Peyer's patch (tissue), 4 donors: ENCODE data around the gene ZNF750.

Experiments used
- POLR2A ChIP-seq, 2 donors: fragments of 450-650 bp; IDR thresholded peaks; one replicate each; pipeline ENCODE4 v1.5.1; 2017; ENCODE audit warnings: antibody characterized with exemption in 2 of 2, mild to moderate bottlenecking in 2 of 2, moderate library complexity in 2 of 2
- TF ChIP-seq, protein P1 (sequence below), 6 experiments: fragments of 450-650 bp in 4 of 6; fragments of 200-600 bp in 2 of 6; sonication (generic) in 1 of 6; IDR thresholded peaks; one replicate each; pipeline ENCODE4 v1.5.1; 2017 to 2019; ENCODE audit warnings: antibody characterized with exemption in 6 of 6, mild to moderate bottlenecking in 3 of 6, moderate library complexity in 1 of 6

DNA sequence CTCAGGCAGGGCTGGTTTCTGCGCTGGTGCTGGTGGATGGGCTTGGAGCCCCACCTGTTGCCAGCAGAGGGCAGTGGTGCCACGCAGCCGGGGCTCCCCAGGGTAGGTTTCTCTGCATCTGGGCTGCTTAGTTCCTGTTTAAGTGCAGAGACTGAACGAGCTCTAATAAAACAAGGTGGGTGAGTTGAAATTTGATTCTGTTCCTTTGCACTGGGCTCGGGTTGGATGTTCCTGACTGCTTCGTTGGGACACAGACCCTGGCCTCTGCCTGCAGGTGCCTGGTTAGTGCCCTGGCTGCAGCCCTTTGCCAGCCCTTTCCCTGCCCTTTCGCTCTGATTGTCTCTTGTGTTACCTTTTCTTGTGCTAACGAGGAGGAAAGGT, 57.9 kb downstream of the ZNF750 start:
- no peak for TF ChIP-seq POLR2A (IDR thresholded peaks at IDR 0.05)
- TF ChIP-seq, protein P1, sequence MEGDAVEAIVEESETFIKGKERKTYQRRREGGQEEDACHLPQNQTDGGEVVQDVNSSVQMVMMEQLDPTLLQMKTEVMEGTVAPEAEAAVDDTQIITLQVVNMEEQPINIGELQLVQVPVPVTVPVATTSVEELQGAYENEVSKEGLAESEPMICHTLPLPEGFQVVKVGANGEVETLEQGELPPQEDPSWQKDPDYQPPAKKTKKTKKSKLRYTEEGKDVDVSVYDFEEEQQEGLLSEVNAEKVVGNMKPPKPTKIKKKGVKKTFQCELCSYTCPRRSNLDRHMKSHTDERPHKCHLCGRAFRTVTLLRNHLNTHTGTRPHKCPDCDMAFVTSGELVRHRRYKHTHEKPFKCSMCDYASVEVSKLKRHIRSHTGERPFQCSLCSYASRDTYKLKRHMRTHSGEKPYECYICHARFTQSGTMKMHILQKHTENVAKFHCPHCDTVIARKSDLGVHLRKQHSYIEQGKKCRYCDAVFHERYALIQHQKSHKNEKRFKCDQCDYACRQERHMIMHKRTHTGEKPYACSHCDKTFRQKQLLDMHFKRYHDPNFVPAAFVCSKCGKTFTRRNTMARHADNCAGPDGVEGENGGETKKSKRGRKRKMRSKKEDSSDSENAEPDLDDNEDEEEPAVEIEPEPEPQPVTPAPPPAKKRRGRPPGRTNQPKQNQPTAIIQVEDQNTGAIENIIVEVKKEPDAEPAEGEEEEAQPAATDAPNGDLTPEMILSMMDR (IDR thresholded peaks at IDR 0.05): peak; percentile 89 to 99 (median 98)
